Mesodermal cell (in vitro differentiated cells): ENCODE measurements around the gene CACNB2.
"Not testable (repeated sequence)": the region's sequence is repeated elsewhere in the genome, so short reads cannot be mapped to it uniquely, and the experiment has no call there.

ENCODE experiments used
- H3K27ac ChIP-seq: 2 replicates; pipeline ENCODE4 v1.7.0; 2013; ENCODE audit warnings: mild to moderate bottlenecking, low read depth, low read length, moderate library complexity; ENCODE audit not compliant: severe bottlenecking
- H3K36me3 ChIP-seq: 2 replicates; pipeline ENCODE4 v1.7.1; 2013; ENCODE audit warnings: mild to moderate bottlenecking, low read length, moderate library complexity; ENCODE audit not compliant: control insufficient read depth, insufficient read depth
- H3K4me1 ChIP-seq: one replicate; pipeline ENCODE4 v1.7.1; 2013; ENCODE audit warnings: mild to moderate bottlenecking, low read length; ENCODE audit not compliant: insufficient read depth, control insufficient read depth, poor library complexity, severe bottlenecking
- H3K4me3 ChIP-seq: 2 replicates; pipeline ENCODE4 v1.7.0; 2013; ENCODE audit warnings: low read length, control low read depth, mild to moderate bottlenecking; ENCODE audit not compliant: insufficient read depth, poor library complexity, severe bottlenecking; ENCODE audit errors: extremely low read depth
- H3K9me3 ChIP-seq: 2 replicates; pipeline ENCODE4 v1.7.1; 2013; ENCODE audit warnings: mild to moderate bottlenecking, low read length, moderate library complexity; ENCODE audit not compliant: control insufficient read depth
- WGBS, 2 experiments: methylation state at CpG; one replicate each; pipeline ENCODE4 v1.1.5; 2013; ENCODE audit warnings: missing lambda C conversion rate in 2 of 2; ENCODE audit not compliant: insufficient coverage in 2 of 2; 5-methylcytosine and 5-hydroxymethylcytosine counted together

The CACNB2 gene

DNA sequence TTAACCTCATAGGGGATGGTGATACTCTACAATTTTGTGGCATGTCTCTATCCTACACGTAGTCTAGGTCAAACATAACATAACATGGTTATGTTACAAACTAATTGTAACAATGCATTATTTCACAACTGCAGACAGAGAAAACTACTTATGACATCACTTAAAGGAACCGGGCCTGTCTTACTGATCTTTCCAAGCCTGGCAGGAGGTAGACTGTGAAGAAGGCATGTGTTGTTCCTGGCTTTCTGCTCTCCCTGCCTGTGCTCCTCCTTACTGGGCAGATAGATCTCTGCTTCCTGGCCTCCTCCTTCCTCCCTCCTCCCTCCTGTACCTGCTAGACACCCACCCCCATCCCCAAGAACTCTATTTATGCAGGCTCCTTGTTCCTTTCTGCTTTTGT is 5.4 kb downstream of the CACNB2 start:
- no CpG with 5 or more reads among the region's 2 CpGs for WGBS, 2 experiments
- Histone ChIP-seq H3K36me3 (no peaks in the 10 kb centered on the region), H3K27ac (no peak overlapping the region), H3K4me3 (no peak overlapping the region), H3K4me1 (no peaks in the 10 kb centered on the region), H3K9me3 (no peaks in the 10 kb centered on the region)

GRCh38 chr10:18149196-18149800 is 9.1 kb downstream of the CACNB2 start:
- H3K4me3 ChIP-seq = no peak overlapping the region
- no peaks in the 10 kb centered on the region for H3K4me1 ChIP-seq
- no peaks in the 10 kb centered on the region for H3K36me3 ChIP-seq
- H3K9me3 ChIP-seq = no peaks in the 10 kb centered on the region
- no peak overlapping the region for H3K27ac ChIP-seq
- WGBS, 2 experiments = no CpG with 5 or more reads among the region's 6 CpGs

GRCh38 chr10:18151356-18151890 is 11.2 kb downstream of the CACNB2 start:
- Histone ChIP-seq H3K36me3 (no peaks in the 10 kb centered on the region), H3K9me3 (no peaks in the 10 kb centered on the region), H3K4me1 (no peaks in the 10 kb centered on the region), H3K27ac (no peak overlapping the region), H3K4me3 (no peak overlapping the region)
- WGBS, 2 experiments = 98 to 100% methylated on average over 3 to 4 of the region's 5 CpGs

DNA sequence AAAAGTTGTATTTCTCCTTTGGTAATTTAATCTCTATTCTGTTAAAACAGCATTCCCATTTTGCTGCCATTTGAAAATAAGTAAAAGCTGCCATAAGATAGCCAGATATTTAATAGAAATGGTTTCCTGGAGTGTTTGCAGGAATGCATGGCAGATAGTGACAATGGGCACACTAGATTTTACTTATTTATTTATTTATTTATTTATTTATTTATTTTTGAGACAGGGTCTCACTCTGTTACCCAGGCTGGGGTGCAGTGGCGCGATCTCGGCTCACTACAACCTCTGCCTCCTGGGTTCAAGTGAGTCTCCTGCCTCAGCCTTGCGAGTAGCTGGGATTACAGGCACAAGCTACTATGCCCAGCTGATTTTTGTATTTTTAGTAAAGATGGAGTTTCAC is 13.2 kb downstream of the CACNB2 start:
- 83 to 100% methylated on average over 3 to 4 of the region's 4 CpGs for WGBS, 2 experiments
- H3K9me3 ChIP-seq, H3K36me3 ChIP-seq, H3K27ac ChIP-seq, H3K4me3 ChIP-seq, H3K4me1 ChIP-seq: not testable (repeated sequence)

- no peaks in the 10 kb centered on the region for H3K9me3 ChIP-seq
- H3K4me3 ChIP-seq = no peak overlapping the region
- no peaks in the 10 kb centered on the region for H3K4me1 ChIP-seq
- H3K27ac ChIP-seq = no peak overlapping the region
- no peaks in the 10 kb centered on the region for H3K36me3 ChIP-seq
Measured at GRCh38 chr10:18155321-18155720, 15.1 kb downstream of the CACNB2 start.

GRCh38 chr10:18156797-18157196 is 16.6 kb downstream of the CACNB2 start:
- not testable (repeated sequence) for H3K27ac ChIP-seq, H3K36me3 ChIP-seq, H3K9me3 ChIP-seq, H3K4me3 ChIP-seq, H3K4me1 ChIP-seq
- WGBS, 2 experiments = 91 to 93% methylated on average over 2 to 5 of the region's 8 CpGs

- 100% methylated on average over 1 of the region's 3 CpGs; no CpG with 5 or more reads in 1 of the 2 experiments for WGBS, 2 experiments
- Histone ChIP-seq H3K4me1 (no peaks in the 10 kb centered on the region), H3K27ac (no peak overlapping the region), H3K9me3 (no peaks in the 10 kb centered on the region), H3K36me3 (no peaks in the 10 kb centered on the region), H3K4me3 (no peak overlapping the region)
Measured at GRCh38 chr10:18157881-18158280, 17.7 kb downstream of the CACNB2 start.

- no peak overlapping the region for H3K4me3 ChIP-seq
- 92 to 100% methylated on average over 2 of the region's 2 CpGs for WGBS, 2 experiments
- H3K27ac ChIP-seq = no peak overlapping the region
- no peaks in the 10 kb centered on the region for H3K4me1 ChIP-seq
- H3K9me3 ChIP-seq = no peaks in the 10 kb centered on the region
- H3K36me3 ChIP-seq = no peaks in the 10 kb centered on the region
Measured at GRCh38 chr10:18158773-18159265, 18.6 kb downstream of the CACNB2 start.

GRCh38 chr10:18159557-18159956 is 19.3 kb downstream of the CACNB2 start:
- no peaks in the 10 kb centered on the region for H3K4me1 ChIP-seq
- no peaks in the 10 kb centered on the region for H3K9me3 ChIP-seq
- no peak overlapping the region for H3K4me3 ChIP-seq
- no peak overlapping the region for H3K27ac ChIP-seq
- WGBS, 2 experiments = 87 to 90% methylated on average over 2 to 3 of the region's 5 CpGs
- H3K36me3 ChIP-seq = no peaks in the 10 kb centered on the region

DNA sequence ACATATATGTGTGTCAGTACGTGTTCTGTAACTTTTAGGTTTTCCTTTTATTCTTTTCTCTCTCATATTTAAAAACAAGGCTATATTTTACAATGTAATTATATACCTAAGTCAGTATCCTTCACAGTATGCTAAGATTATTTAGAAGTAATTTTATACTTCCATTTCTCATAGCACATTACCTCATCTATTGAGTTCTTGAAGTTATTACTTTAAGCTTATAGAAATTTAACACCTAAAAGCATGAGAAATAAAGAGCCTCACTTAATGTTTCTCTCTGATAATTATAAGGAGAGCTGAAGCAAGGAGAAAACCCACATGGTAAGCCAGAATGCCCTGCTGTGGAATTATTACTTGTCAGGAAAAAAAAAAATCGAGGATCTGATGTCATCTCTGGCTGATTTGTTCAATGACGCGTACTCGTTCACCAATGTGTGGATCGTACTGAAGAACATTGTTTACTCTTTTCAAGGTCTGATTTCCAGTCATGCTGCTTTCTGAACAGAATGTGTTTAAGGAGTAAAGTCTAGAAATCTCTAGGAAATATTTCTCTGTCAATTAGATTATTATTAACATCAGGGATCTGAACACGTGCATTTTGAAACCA is 21.9 kb downstream of the CACNB2 start:
- Histone ChIP-seq H3K36me3 (no peaks in the 10 kb centered on the region), H3K4me1 (no peaks in the 10 kb centered on the region), H3K9me3 (no peaks in the 10 kb centered on the region), H3K27ac (no peak overlapping the region), H3K4me3 (no peak overlapping the region)
- WGBS, 2 experiments = 96 to 98% methylated on average over 5 of the region's 7 CpGs

DNA sequence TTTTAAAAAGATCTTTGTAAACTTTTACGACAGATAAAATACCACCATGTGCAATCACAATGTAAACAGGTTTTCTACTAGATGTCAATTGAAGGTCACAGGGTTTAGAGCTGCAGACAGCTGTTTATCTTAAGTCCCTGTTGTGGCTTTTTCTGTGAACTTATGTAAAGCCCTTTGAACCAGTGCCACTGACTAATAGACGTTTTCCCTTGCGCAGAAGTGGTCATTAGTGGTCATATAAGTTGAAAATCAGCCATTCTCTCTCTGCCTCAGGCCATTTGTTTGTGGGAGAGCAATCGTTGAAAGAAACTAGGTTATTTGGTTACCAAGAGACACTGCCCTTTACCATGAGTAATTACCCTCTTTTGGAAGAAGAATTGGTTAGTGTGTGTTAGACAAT is 23.9 kb downstream of the CACNB2 start:
- Histone ChIP-seq H3K4me1 (no peaks in the 10 kb centered on the region), H3K9me3 (no peaks in the 10 kb centered on the region), H3K36me3 (no peaks in the 10 kb centered on the region), H3K27ac (no peak overlapping the region), H3K4me3 (no peak overlapping the region)
- WGBS, 2 experiments = 87 to 100% methylated on average over 2 of the region's 4 CpGs
